Activated CD8-positive, alpha-beta memory T cell treated with anti-CD3 and anti-CD28 coated beads for 36 hours (primary cell): ENCODE results near the gene MARK3. TPM values are rescaled to one million over a fixed set of nuclear protein-coding genes. Genes with fewer than 3 reads are reported as not detected.

Experiments
- CTCF ChIA-PET: fragments of 350-600 bp; sonication (Branson Sonifier 250); formaldehyde crosslinking; loops from one replicate; lab custom pipeline; 2021; ENCODE audit warnings: antibody characterized with exemption; lab: Charles Lee
- POLR2A ChIA-PET: fragments of 350-600 bp; sonication (Branson Sonifier 250); formaldehyde crosslinking; loops from one replicate; lab custom pipeline; 2021; ENCODE audit warnings: antibody characterized with exemption; lab: Charles Lee
- total RNA-seq, 2 experiments: library from RNA; stranded (reverse); gene quantifications; one replicate each; pipeline ENCODE4 v1.2.3, GENCODE V29; 2021

Gene MARK3
- 10 to 100 TPM; 81.7 to 83.4 TPM for total RNA-seq

DNA sequence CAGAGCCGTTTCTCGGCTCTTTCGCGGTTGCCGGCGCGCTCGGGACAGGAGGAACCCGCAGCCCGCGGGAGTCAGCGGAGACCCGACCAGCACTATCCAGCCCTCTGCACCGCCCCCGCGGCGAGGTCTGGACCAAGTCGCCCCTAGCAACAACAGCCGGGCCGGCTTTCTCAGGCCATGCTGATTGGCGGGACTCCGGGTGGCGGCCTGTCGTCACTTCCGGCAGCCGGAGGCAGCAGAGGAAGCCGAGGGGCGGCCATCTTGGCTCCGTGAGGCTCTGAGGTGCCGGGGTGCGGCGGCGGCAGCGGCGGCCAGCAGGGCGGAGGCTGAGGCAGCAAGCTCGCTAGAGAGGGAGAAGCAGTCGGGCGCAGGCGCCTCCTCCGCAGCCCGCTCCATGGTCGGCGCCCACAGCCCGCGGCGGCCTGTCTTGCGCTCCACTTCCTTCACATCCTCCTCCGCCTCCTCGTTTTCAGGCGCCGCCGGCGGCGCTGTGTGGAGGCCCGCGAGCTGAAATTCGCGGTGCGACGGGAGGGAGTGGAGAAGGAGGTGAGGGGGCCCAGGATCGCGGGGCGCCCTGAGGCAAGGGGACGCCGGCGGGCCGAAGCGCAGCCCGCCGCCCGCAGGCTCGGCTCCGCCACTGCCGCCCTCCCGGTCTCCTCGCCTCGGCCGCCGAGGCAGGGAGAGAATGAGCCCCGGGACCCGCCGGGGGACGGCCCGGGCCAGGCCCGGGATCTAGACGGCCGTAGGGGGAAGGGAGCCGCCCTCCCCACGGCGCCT lies at the start of gene MARK3:
Gene MARK3, plus strand, starts transcription at position 264 of the 777 bp plus-strand sequence. CDS start 615 bp downstream, outside the sequence.
- ChIA-PET POLR2A (interaction anchor here (0.7 kb wide), 1 partner anchor 96 kb away, joined by 7 read pairs; no protein-coding TSS in a partner anchor), CTCF (interaction anchor here (0.6 kb wide), 2 partner anchors 28 to 33 kb away, joined by 3 read pairs; no protein-coding TSS in a partner anchor)

DNA sequence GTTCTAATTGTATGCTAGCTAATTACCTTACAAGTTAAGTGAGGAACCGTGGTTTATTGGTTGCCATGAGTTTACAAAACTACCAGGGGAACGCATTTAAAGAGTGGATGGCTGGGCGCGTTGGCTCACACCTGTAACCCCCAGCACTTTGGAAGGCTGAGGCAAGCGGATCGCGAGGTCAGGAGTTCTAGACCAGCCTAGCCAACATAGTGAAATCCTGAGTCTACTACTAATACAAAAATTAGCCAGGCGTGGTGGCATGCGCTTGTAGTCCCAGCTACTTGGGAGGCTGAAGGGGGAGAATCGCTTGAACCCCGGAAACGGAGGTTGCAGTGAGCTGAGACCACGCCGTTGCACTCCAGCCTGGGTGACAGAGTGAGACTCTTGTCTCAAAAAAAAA lies 49.0 kb upstream of the MARK3 start:
- ChIA-PET CTCF (interaction anchor here (0.6 to 2.5 kb wide), 4 partner anchors 8 to 231 kb away, joined by 3 to 7 read pairs (median 4); no protein-coding TSS in a partner anchor), POLR2A (interaction anchor here (0.5 to 2.5 kb wide), 4 partner anchors 9 to 260 kb away, joined by 3 to 10 read pairs (median 4); no protein-coding TSS in a partner anchor)

DNA sequence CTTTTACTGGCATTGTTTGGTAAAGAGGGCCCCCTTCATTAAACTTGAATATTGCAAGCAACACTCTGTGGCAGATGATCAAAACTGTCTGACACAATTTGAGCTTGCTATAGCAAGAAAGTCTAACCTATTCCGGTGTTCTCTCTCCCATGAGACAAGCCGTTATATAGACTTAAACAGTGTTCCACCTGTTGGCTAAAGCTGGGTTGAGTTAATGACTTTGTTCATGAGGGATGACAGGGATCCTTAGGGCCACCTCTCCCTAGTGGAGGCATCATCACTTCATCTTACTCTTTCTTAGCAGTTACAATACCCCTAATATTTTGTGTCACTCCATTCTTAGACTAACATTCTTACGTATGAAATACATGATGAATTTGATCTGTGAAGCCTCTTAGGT lies 47.4 kb upstream of the MARK3 start:
- CTCF ChIA-PET: no interaction called here
- POLR2A ChIA-PET: no interaction called here

DNA sequence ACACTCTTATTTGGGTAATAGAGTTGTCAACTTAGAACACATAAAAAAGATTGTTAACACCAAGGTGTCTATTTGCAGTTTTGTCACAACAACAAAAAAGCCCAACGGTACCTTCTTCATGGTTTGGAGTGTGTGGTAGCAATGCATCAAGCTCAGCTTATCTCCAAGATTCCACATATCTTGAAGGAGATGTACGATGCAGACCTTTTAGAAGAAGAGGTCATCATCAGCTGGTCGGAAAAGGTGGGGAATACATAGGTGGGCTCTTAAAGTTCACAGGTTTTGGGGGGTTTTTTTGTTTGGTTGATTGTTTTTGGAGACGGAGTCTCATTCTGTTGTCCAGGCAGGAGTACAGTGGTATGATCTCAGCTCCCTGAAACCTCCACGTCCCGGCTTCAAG lies 45.7 kb upstream of the MARK3 start:
- ChIA-PET POLR2A (interaction anchor here (1.0 kb wide), 1 partner anchor 53 kb away, joined by 4 read pairs; no protein-coding TSS in a partner anchor), CTCF (interaction anchor here (0.5 kb wide), 1 partner anchor 62 kb away, joined by 5 read pairs; no protein-coding TSS in a partner anchor)

DNA sequence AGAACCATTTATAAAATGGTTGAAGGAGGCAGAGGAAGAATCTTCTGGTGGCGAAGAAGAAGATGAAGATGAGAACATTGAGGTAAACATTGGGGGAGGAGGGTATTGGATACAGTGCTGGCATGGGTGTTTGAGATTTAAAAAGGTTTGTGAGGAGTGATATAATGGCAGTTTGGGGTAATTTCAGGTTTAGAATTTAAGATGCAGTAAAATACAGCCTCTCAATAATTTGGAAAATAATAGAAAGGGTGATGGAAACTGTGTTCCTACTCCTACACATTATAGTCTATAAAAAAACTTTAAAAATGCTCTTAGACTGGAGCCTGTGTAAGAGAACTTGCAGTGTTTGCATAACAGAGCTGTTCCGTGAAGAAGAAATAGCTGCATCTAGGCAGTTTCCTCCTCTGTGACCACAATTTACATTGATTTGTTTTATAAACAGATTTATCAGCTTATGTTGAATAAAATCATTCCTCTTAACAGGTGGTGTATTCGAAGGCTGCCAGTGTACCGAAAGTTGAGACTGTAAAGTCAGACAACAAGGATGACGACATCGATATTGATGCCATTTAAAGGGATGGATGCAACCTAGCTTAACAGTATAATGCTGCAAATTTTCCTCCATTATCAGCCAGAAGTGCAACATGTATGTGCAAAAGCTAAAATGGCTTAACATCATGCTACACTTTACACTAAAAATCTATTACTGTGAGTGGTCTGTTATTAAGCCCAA lies 44.6 kb upstream of the MARK3 start:
- ChIA-PET POLR2A (no interaction called here), CTCF (no interaction called here)

DNA sequence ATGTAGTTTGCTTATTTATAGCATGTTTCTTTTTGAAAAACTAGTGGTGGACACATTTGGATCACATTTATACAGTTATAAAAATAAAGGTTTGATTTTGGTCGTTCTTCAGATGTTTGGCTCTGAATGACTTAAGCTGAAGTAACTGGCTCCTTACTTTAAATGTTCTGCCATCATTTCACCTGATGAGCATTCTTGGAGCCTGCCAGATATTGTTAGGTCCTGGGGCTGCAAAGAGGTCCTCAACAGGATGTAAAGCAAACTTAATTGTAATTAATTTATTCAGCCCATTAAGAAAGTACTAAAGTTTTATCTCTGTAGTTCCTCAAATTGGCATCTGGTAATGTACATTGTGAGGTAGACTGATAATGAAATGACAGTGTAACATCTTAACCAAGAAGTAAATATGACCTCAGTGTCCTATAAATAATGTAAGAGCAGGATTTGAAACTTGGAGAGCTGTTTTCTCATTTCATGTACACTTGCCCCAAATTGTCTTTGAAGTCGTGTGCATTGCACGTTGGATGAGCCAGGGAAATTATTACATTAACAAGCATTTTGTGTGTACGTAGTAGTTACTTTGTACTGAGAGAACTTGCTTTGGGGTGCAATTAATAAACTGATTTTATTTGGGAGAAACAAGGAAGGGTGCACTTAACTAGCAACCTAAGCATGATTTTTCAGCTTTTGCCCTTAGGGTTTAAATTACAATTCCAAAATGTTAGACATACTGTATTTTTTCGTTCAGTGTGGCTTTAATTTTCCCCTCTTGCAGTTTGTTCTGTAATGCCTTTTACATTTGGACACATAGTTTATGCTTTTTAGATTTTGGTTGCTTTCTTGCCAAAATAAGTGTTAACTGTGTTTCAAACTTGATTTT lies 43.7 kb upstream of the MARK3 start:
- CTCF ChIA-PET: interaction anchor here (0.6 kb wide), 1 partner anchor 12 kb away, joined by 4 read pairs; no protein-coding TSS in a partner anchor
- POLR2A ChIA-PET: interaction anchor here (0.6 kb wide), 1 partner anchor 47 kb away, joined by 3 read pairs; no protein-coding TSS in a partner anchor

DNA sequence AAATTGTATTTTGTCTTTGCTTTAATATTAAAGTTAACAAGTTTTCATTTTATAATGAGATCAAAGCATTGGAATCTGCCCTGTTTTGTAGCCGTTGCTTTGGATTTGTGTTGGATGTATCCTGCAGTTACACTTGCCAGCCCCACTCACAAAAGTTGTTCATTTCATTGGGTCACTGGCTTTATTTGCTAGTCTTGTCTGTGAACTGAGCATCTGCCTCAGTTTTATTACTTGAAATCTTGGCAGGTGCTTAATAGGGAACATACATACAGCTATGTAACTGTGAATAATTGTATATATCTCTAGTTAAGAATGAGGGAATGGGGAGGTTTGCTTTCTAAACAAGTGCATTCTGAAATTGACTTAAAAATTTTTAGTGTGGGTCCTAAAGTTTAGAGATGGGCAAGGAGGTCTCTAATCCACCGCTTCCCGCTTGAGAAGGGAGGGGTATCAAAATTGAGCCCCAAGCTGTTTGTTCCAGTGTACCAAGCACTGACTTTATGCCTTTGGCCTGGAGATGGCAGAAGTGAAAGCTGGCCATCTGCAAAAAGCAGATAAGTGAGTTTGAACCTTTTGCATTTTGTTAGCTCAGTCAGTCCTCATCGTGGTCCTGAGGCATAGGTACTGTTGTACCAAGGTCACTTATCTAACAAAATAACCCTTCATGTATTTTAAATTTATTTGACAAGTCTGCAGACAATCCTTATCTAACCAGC lies 41.9 kb upstream of the MARK3 start:
- POLR2A ChIA-PET: interaction anchor here (0.7 kb wide), 1 partner anchor 18 kb away, joined by 3 read pairs; no protein-coding TSS in a partner anchor
- CTCF ChIA-PET: interaction anchor here (0.5 kb wide), 1 partner anchor 579 kb away, joined by 4 read pairs; no protein-coding TSS in a partner anchor

DNA sequence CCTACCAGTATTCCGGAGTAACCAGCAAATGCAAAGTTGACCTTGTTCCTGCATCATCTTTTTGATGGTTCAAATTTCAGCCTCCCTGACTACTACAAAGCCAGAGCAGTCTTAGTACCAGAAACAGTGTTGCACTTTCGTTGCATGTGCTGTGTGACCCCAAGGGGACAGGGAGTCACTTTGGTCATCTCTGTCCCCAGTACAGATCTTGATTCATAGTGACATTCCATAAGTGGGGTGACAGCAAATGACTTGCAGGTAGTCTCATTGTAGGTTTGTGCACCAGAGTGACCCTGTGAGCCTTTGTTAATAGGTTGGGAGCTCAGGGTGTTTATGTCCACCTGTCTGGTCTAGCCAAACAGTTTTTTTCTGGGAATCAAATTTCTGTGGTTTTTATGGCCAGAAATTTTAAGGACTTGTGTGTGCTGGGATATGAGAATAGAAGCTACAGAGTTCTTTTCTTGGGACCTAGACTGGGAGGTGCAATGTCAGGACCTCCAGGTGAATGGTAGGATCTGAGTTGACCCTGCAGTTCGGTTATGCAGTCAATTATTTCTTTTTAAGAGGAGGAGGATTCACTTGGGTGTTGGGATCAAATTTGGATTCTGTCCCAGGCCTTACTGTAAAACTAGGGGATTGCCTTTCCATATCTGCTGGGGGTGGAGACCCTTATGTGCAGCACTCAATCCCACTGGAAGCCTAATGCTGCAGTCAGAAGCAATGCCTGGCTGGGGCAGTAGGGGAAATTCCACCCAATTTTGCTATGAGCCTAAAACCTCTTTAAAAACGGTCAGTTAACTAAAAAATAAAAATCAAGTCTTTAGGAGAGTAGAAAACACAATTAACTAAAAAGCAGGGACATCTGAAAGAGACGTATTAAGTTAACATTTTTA lies 41.1 kb upstream of the MARK3 start:
- ChIA-PET CTCF (interaction anchor here (0.5 to 1.0 kb wide), 3 partner anchors 9 to 579 kb away, joined by 3 to 4 read pairs (median 3); no protein-coding TSS in a partner anchor), POLR2A (interaction anchor here (1.8 to 2.4 kb wide), 2 partner anchors 9 to 11 kb away, joined by 7 to 10 read pairs; partner anchors contain the start of gene EIF5)

DNA sequence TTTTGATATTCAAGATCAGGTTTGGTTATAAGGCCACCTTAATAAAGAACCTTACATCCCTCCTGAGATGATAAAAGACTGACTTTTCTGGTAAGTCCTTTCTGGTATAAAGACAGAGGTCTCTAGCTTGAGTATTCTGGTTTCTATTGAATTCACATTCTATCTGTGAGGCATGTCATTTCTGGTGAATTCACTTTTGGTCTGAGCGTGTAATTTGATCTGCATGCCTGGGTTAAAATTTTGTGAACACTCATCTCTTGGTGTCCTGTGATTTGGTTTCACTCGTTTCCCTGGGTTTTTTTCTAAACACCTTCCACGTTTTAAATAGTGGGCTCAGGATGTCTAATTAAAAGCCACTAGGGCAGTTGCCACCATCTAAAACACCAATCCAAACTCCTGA lies 38.9 kb upstream of the MARK3 start:
- ChIA-PET CTCF (no interaction called here), POLR2A (interaction anchor here (0.6 to 2.4 kb wide), 3 partner anchors 10 to 13 kb away, joined by 4 to 10 read pairs (median 7); partner anchors contain the start of gene EIF5)

DNA sequence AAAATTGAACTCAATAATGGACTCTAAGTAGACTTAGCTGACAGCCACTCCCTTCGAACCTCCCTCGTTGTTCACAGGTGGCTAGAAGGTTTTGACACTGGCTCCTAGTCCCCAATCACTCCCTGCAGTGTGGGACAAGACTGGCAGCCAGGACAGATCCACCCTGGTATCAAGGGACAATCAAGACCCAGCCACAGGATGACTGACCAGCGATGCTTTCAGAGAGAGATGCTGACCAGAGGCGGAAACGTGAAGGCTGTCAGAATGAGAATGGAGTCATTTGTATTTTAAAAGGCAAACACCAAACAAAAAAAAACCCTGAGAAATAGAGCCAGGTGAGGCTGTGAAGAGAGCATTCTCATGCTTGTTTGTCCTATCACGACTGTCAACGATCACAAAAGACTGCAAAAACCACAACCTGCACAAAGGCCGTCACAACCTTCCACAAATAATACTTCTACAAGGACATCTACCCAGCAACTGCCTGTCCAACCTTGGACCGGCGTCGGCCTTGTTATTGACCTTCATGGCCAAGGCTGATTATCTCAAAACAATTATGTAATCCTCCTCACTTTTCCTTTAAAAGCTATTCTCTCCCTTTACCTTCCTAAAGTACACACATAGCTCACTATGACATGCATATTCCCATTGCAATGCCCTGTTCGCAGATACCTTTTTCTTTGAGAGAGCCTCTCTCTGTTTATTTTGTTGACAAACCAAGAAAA lies 38.0 kb upstream of the MARK3 start:
- ChIA-PET POLR2A (interaction anchor here (0.9 kb wide), 1 partner anchor 40 kb away, joined by 4 read pairs; no protein-coding TSS in a partner anchor), CTCF (no interaction called here)

DNA sequence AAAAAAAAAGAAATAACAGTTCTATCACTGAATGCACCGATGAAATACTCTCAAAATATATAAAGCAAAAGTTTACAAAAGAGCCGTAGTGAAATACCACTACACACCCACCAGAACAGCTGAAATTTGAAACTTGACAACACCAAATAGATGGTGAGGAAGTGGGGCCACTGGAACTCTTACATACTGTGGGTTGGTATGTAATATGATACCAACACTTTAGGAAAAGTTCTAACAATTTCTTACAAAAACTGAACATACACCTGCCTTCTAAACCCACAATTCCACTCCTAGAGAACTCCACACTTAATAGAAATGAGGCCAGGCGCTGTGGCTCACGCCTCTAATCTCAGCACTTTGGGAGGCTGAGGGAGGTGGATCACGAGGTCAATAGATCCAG lies 37.1 kb upstream of the MARK3 start:
- ChIA-PET POLR2A (interaction anchor here (0.9 kb wide), 1 partner anchor 39 kb away, joined by 4 read pairs; no protein-coding TSS in a partner anchor), CTCF (no interaction called here)

DNA sequence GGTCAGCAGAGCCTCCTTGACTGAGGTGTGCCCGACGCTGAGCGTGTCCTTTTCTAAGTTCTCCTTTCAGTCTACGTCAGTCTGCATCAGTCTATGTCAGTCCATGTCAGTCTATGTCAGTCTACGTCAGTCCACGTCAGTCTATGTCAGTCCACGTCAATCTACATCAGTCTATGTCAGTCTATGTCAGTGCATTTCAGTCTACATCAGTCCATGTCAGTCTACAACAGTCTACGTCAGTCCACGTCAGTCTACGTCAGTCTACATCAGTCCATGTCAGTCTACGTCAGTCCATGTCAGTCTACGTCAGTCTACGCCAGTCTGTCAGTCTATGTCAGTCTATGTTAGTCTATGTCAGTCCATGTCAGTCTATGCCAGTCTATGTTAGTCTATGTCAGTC lies 35.2 kb upstream of the MARK3 start:
- ChIA-PET CTCF (interaction anchor here (0.6 kb wide), 1 partner anchor 63 kb away, joined by 3 read pairs; no protein-coding TSS in a partner anchor), POLR2A (no interaction called here)

DNA sequence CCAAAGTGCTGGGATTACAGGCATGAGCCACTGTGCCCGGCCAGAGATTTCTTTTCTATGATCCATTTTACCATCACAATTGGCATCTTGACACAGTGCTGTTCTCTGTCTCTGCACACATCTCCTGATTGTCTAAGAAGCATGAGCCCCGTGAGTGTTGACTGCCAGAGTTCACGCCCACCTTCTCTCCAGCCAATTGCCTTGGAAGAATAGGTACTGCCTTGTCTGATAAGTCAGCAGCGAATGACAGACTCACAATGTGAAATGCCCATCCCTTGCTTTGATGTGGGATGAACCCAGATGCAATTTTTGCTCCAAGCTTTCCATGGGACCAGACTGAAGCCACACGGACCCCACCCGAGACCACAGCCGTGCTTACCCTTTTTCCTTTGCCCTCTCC lies 31.9 kb upstream of the MARK3 start:
- CTCF ChIA-PET: interaction anchor here (0.7 to 1.3 kb wide), 2 partner anchors 12 to 19 kb away, joined by 4 to 5 read pairs; no protein-coding TSS in a partner anchor
- POLR2A ChIA-PET: no interaction called here

DNA sequence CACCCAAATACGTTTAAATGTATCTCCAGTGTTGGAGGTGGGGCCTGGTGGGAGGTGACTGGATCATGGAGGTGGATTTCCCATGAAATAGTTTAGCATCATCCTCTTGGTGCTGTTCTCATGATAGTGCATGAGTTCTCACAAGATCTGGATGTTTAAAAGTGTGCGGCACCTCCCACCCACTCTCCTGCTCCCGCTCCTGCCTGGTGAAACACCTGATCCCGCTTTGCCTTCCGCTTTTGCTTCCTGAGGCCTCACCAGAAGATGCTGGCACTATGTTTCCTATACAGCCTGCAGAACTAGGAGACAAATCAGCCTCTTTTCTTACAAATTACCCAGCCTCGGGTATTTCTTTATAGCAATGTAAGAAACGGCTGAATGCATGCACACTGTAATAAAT lies 31.1 kb upstream of the MARK3 start:
- ChIA-PET CTCF (interaction anchor here (0.7 to 1.3 kb wide), 2 partner anchors 12 to 19 kb away, joined by 4 to 5 read pairs; no protein-coding TSS in a partner anchor), POLR2A (no interaction called here)

DNA sequence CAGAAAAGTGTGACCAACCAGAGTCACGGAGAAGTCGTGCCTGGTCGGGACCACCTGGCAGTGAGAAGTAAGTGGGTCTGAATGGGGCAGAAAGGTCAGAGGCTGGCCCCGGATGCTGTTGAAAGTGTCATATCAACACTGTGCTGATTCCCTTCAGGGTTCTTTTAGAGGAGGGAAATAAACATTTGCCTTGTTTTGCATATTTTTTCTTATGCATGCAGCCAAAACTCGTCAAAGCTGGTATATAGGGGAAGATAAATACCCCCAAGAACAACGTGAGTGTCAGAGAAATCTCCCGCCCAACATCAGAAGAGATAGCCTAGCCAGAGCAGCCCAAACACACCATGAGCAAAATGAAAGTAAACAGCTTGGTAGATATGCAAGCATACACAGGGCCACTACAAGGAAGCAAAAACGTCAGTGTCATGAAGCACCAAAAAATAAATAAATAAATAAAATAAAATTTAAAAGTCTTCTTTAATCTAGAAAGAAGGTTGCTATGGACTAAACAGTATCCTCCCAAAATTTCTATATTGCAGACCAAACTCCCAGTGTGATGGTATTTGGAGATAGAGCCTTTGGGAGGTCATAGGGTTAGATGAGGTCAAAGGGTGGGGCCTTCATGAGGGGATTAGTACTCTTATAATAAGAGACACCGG lies 29.1 kb upstream of the MARK3 start:
- ChIA-PET POLR2A (no interaction called here), CTCF (no interaction called here)
